GM12892 (cell line): Measurements from ENCODE around the gene CREB3L1.
"Not testable (repeated sequence)": the region's sequence is repeated elsewhere in the genome, so short reads cannot be mapped to it uniquely, and the experiment has no call there.

ENCODE experiments used
- DNase-seq: peaks from one replicate; pipeline ENCODE4 v3.0.0; 2011; ENCODE audit not compliant: insufficient read length
- FAIRE-seq: peaks from 2 replicates; lab custom pipeline; 2011; peaks lifted over from hg19 to GRCh38; lab: Jason Lieb, UNC
- POLR2A ChIP-seq: IDR thresholded peaks from 2 replicates; pipeline ENCODE4 v1.6.1; 2011; ENCODE audit warnings: low read depth, low read length, control low read depth
- POLR2AphosphoS5 ChIP-seq: IDR thresholded peaks from 2 replicates; pipeline ENCODE4 v1.6.1; 2011; ENCODE audit warnings: low read depth, low read length, control low read depth
- TAF1 ChIP-seq: IDR thresholded peaks from 2 replicates; pipeline ENCODE4 v1.6.1; 2011; ENCODE audit warnings: low read depth, mild to moderate bottlenecking, control low read depth, low read length, borderline replicate concordance

Gene CREB3L1

DNA sequence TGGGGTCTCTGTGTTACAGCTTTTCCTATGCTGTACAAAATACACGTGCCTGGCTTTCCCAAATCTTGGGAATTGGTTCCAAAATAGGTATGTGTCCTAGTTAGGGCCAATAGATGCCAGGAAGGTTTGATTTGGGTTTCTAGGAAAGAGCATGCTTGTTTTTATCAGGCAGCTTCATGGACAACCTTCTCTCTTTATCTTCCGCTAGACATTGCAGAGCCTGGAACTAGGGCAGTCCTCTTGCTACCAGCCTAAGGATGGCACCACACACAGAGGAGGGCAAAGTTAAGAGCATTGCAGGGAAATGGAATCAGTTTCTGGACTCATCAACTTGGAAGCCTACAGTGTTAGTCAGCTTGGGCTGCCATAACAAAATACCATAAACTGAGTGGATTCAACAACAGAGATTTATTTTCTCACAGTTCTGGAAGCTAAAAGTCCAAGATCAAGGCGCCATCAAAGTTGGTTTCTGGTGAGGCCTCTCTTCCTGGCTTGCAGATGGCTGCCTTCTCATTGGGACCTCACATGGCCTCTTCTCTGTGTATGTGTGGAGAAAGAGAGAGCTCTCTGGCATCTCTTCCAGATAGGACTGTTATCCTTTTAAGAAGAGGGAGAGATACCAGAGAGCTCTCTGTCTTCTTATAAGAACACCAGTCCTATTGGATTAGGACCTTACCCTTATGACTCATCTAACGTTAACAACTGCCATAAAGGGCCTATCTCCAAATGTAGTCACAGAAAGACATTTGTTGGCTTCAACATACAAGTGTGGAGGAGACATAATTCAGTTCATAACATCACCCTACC lies 27.3 kb upstream of the CREB3L1 start:
- TF ChIP-seq TAF1 (no peak), POLR2AphosphoS5 (no peak), POLR2A (no peak)
- FAIRE-seq (no peak), DNase-seq (no peak)

DNA sequence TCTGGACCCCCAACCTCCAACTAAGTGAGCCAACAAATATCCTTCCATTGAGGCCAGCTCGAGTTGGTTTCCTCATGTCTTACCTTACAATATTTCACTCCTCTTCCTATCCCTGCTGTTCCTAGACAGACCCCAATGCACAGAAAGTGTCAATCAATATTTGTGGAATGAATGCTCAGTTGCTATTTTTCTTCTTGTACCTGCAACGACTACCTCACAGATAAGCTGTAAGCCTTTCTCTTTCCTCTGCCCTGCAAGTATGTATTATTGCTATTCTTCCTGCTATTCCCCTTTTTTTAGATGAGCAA lies 26.8 kb upstream of the CREB3L1 start:
- no peak for FAIRE-seq
- TF ChIP-seq TAF1 (no peak), POLR2AphosphoS5 (no peak), POLR2A (no peak)
- DNase-seq, result no peak

DNA sequence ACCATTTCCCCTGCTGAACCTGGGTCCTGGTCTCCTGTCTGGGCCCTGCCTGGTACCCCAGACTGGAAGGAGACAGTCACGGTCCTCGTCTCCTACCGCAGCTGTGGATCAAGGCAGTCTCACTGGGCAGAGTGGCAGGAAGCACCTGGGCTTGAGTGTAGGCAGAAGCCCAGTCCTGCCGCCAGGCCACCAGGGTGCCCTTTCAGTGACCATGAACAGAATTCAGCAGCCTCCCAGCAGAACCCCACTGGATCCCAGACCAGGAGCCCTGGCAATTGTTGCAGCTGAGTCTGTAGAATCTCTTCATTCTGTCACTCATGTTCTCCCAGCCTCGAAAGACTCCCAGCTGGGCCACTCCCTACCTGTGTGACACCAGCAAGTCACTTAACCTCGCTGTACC lies 25.5 kb upstream of the CREB3L1 start:
- no peak for FAIRE-seq
- TF ChIP-seq POLR2AphosphoS5 (no peak), POLR2A (no peak), TAF1 (no peak)
- DNase-seq, result no peak

DNA sequence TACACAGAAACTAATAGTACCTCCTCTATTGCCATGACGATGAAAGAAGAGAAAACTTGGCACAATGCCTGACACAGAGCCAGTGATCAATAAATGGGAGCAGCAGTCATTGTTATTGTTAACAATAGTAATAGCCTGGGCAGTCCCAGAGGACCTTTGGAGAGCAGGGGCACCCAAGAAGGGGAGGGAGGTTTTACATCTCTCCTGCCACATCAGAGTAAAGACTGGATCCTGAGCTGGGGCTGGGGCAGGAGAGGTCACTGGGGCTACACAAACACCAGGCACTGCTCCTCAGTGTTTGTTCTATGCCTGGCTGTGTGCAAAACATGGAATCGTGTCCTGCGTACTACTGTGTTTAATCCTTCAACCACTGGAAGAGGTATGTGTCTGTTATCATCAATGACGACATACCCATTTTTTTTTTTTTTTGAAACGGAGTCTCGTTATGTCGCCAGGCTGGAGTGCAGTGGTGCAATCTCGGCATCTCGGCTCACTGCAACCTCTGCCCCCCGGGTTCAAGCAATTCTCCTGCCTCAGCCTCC lies 25.0 kb upstream of the CREB3L1 start:
- TF ChIP-seq TAF1 (no peak), POLR2AphosphoS5 (no peak), POLR2A (no peak)
- FAIRE-seq, result no peak

DNA sequence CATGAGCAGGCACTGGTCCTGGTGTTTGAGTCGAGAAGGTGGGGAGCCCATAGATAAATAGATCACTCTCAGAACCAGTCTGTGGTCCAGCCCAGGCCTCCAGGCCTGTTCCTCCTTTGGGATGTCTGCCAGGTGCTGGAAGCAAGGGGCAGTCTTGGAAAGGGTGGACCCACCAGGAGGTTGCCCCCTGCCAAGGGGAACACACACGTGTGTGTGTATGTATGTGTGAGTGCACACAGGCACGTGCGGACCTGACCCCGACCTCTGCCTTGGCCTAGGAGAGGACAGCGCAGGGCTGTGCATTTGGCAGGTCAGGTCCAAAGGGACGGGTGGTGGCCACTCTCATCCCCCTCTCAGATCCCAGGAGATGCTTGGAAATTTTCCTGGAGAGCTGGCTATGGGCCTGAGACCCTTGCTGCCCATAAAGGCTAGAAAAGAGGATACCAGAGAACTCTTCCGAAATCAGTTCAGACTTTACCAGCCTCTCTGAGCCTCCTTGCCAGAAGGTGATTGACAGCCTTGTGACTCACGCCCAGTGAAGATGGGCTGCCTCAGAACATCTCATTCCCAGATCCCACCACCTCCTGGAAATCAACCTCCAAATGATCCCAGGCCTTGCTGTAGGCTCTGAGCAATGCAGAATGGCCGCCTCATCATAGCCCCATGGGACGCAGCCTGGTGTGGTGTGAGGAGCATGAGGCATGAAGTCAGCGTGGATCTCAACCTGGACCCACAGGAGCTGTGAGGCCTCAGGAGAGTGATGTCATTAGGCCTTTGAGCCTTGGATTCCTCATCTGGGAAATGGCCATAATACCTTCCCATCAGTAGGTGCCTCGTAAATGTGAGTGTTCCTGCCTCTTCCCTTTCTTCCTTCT lies 24.0 kb upstream of the CREB3L1 start:
- no peak for FAIRE-seq
- TF ChIP-seq POLR2AphosphoS5 (no peak), POLR2A (no peak), TAF1 (no peak)
- DNase-seq, result no peak

More for the DNA sequence above, 25.0 kb upstream of the CREB3L1 start:
- no peak for DNase-seq

DNA sequence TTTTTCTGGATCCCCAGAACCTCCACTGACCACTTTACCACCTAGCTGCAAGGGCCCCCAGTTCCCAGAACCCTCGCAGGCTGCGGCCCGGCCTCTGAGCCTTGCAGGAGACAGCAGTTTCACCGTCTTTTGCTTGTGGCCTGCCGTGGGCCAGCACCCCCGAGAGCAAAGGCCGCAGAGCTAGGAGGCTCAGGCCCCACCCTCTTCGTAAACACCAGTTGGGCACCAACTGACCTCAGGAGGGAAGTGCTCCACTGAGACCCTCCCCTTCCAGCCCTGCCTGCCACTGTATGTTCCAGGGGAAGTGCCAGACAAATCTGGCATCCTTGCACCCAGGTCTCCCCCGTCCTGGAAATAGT lies 23.4 kb upstream of the CREB3L1 start:
- FAIRE-seq (no peak), DNase-seq (no peak)
- no peak for TF ChIP-seq POLR2AphosphoS5
- no peak for TF ChIP-seq TAF1
- no peak for TF ChIP-seq POLR2A

DNA sequence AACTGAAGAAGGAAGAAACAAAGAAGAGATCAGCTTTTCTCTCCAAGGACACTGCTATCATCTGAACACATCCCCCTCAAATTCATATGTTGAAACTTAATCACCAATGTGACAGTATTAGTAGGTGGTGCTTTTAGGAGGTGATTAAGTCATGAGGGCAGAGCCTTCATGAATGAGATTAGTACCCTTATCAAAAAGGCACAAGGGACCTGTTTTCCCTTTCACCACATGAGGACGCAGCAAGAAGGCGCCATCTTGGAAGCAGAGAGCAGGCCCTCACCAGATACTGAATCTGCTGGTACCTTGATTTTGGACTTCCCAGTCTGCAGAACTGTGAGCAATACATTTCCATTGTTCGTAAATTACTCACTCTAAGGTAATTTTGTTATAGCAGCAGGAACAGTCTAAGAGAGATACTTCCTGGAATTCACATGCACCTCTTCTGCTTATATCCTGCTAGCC lies 20.9 kb upstream of the CREB3L1 start:
- TF ChIP-seq POLR2A, result no peak
- TF ChIP-seq POLR2AphosphoS5, result no peak
- no peak for TF ChIP-seq TAF1
- DNase-seq, result no peak
- FAIRE-seq, result no peak

DNA sequence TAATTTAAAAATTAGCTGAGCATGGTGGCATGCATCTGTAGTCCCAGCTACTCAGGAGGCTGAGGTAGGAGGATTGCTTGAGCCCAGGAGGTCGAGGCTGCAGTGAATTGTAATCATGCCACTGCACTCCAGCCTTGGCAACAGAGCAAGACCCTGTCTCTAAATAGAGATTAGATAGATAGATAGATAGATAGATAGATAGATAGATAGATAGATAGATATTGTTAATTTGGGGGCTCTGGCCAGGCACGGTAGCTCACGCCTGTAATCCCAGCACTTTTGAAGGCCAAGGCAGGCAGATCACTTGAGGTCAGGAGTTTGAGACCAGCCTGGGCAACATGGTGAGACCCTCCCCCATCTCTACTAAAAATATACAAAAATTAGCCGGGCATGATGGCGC lies 18.1 kb upstream of the CREB3L1 start:
- FAIRE-seq, DNase-seq: not testable (repeated sequence)

DNA sequence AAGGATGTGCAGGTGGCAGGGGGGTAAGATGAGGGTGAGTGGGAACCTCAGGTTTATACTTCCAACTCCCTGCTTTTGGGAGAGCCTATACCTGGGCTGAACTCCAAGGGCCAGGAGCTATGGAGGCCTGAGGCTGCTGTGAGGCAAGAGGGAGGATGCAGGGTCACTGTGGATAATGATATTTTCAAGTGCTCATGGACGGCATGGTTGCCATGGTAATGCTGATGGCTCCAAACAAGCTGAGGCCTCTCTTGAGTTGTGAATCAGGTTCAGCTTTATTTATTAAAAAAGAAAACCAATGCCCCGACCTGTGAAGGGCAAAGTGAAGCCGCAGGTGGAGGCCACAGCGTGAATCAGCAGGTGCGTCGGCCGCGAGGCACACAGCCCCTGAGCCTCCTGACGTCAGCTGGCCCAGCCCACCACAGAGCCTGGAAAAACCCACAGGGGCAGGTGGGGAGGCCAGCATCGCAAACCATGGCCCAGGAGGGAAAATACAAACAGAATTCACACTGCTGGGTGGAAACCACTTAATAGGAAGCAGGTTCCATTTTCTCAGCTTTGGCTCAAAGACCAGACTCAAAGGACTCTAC lies 17.4 kb upstream of the CREB3L1 start:
- DNase-seq, result no peak
- TF ChIP-seq POLR2AphosphoS5, result no peak
- no peak for TF ChIP-seq POLR2A
- TF ChIP-seq TAF1, result no peak
- no peak for FAIRE-seq

DNA sequence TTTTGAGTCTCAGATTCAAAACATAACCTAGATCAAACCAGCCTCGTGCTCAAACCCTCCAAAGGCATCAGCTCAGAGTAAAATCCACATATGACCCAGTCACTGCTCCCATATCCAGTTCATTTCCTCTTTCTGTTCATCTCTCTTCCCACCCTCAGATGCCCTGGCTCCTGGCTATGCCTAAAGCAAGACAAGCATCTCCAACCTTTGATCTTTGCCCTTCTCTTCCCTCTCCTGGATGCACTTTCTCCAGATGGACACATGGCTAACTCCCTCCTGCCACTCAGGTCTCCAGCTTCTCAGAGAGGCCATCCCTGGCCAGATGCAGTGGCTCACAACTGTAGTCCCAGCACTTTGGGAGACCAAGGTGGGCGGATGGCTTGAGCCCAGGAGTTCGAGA lies 14.3 kb upstream of the CREB3L1 start:
- DNase-seq (no peak), FAIRE-seq (peak; percentile 70)
- TF ChIP-seq POLR2AphosphoS5 (no peak), POLR2A (no peak), TAF1 (no peak)

DNA sequence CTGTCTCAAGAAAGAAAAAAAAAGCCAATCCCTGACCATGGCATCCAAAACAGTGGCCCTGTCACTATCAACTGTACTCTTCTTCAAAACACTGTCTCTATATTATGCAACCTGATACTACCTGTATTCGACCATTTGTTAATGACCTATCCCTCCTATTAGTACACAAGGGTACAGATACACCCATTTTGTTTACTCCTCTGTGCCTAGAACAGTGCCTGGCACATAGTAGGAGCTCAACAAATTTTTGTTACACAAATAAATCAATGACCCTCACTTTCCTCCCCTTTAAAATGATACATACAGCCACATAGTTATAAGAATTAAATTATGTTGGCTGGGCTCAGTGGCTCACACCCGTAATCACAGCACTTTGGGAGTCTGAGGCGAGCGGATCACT lies 13.4 kb upstream of the CREB3L1 start:
- DNase-seq (no peak), FAIRE-seq (no peak)
- no peak for TF ChIP-seq POLR2A
